ENCODE results near the gene ALKAL2. TPM values are rescaled to one million over a fixed set of nuclear protein-coding genes. Genes with fewer than 3 reads are reported as not detected.

The ALKAL2 gene
- total RNA-seq, 4 donors from 2014 or later: 3.3 to 82.6 (median 19.0) TPM

DNA sequence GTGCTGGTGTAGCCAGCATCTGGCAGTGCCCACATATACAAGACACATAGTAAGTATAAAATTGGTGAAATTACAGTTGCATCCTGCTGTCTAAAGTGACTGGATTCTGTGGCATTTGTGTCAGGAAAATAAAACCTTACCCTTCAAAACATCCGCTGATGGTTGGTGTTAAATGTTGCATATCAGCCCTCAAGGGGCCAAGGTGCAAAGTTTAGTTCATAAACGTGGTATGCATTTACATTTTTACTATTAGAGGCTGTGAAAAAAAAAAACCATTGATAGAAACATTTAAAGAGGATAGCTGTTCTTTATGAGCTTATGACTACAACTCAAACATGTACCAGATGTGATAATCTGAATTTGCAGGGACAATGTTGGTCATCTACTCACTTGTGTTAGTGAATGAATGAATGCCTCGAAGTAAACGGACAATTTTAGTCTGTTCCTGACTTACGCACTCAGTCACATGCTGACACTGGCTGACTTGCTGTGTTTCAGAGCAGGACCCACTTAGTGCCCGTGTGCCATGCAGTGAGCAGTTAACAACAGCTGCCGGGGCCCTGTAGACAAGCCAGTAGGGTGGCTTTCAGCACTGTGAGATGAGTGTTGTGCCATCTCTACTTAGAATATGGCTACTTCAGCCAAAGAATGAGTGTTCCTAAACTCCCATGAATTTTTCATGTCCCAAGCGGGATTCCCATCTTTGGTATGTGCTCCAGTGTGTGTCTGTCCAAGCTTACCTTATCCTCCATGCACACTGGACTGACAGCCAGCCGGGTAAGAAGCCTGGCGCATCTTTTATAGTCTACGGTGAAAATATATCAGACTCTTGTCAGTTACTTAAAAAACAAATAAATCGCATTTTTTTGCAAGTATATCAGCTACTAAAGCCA lies 5.3 kb downstream of the ALKAL2 start:
- no peaks in the 10 kb centered on the region for H3K36me3 ChIP-seq
- no peak overlapping the region for H3K27ac ChIP-seq
- TF ChIP-seq CTCF (IDR thresholded peaks at IDR 0.05) (no peak), POLR2A (IDR thresholded peaks at IDR 0.05) (no peak)
- DNase-seq: no peak
- peaks cover 0 to 8% of the 10 kb centered on the region in 2 donors for H3K4me1 ChIP-seq
- intact Hi-C loops (cut with DNase I; ENCODE audit: low total_unique reads): no loop called here
- no peaks in the 10 kb centered on the region for H3K27me3 ChIP-seq
- H3K4me3 ChIP-seq: no peak overlapping the region
- no peaks in the 10 kb centered on the region for H3K9me3 ChIP-seq

GRCh38 chr2:281381-281780 lies 6.5 kb downstream of the ALKAL2 start:
- no peak overlapping the region for H3K4me3 ChIP-seq
- H3K9me3 ChIP-seq: no peaks in the 10 kb centered on the region
- no peak overlapping the region for H3K27ac ChIP-seq
- H3K27me3 ChIP-seq: no peaks in the 10 kb centered on the region
- intact Hi-C loops (cut with DNase I; ENCODE audit: low total_unique reads): no loop called here
- TF ChIP-seq POLR2A (IDR thresholded peaks at IDR 0.05): no peak
- no peak for TF ChIP-seq CTCF (IDR thresholded peaks at IDR 0.05)
- H3K36me3 ChIP-seq: no peaks in the 10 kb centered on the region
- DNase-seq: no peak
- no peaks in the 10 kb centered on the region for H3K4me1 ChIP-seq

DNA sequence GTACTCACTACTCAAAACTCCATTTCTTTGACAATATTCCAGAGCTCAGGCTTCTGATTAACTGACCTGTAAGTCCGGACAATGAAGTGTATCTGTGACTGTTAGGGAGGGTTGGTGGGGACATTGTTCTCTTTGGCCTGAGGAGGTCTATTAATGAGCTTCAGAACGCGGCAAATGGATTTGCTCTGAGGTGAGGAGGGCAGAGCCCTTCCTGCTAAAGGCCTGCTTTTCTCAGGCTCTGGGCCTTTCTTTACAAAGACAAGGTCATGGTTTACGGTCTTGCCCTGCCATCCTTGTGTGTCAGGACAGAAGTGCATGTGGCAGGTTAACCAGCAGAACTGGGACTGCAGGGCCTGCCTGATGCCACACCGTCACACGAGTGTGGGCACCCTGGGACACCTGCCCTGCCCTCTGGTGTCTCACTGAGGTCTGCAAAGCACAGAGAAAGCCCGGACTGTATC lies 7.2 kb downstream of the ALKAL2 start:
- H3K27me3 ChIP-seq: no peaks in the 10 kb centered on the region
- no peaks in the 10 kb centered on the region for H3K9me3 ChIP-seq
- intact Hi-C loops (cut with DNase I; ENCODE audit: low total_unique reads): no loop called here
- no peaks in the 10 kb centered on the region for H3K36me3 ChIP-seq
- no peak overlapping the region for H3K4me3 ChIP-seq
- DNase-seq: no peak
- H3K4me1 ChIP-seq: no peaks in the 10 kb centered on the region
- no peak overlapping the region for H3K27ac ChIP-seq
- TF ChIP-seq CTCF (IDR thresholded peaks at IDR 0.05) (no peak), POLR2A (IDR thresholded peaks at IDR 0.05) (no peak)

DNA sequence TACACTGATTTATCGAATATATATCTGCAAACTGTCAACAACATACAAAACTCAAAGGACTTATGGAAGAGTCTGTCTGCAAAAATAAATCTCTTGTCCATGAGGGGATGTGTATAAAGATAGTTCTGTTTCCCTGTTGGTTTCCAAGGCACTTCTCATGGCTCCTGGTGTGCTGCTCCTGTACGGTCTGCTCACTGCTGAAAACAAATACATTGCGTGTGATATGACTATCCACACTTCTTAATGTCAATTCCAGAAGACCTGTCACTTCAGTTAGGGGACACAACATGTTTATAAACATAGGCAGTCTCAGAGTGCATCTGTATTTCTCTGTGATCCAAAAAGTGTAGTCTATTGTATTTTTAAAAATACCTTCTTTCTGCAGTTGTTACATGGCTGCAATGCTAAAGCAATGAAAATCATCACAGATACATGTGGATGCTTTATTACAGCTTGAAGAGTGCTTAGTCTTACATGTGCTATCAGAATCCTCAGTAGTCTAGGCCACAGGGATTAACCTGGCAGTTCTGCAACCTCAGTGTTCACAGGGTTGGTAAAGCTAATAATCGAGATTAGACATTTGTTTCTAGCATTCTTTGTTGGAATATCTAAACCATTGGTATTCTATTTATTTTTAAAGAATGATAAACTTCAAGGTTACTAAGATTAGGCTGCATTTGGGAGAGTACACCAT lies 7.8 kb downstream of the ALKAL2 start:
- DNase-seq: no peak
- Histone ChIP-seq H3K9me3 (no peaks in the 10 kb centered on the region), H3K4me1 (no peaks in the 10 kb centered on the region), H3K4me3 (no peak overlapping the region), H3K27ac (no peak overlapping the region), H3K36me3 (no peaks in the 10 kb centered on the region), H3K27me3 (no peaks in the 10 kb centered on the region)
- intact Hi-C loops (cut with DNase I; ENCODE audit: low total_unique reads): no loop called here
- TF ChIP-seq CTCF (IDR thresholded peaks at IDR 0.05) (no peak), POLR2A (IDR thresholded peaks at IDR 0.05) (no peak)

GRCh38 chr2:279366-279765 lies 8.5 kb downstream of the ALKAL2 start:
- Histone ChIP-seq H3K4me1 (no peaks in the 10 kb centered on the region), H3K27me3 (no peaks in the 10 kb centered on the region), H3K4me3 (no peak overlapping the region), H3K36me3 (no peaks in the 10 kb centered on the region), H3K9me3 (no peaks in the 10 kb centered on the region), H3K27ac (no peak overlapping the region)
- intact Hi-C loops (cut with DNase I; ENCODE audit: low total_unique reads): no loop called here
- TF ChIP-seq CTCF (IDR thresholded peaks at IDR 0.05) (no peak), POLR2A (IDR thresholded peaks at IDR 0.05) (no peak)
- DNase-seq: no peak
